Sigmoid colon (tissue), 4 donors: ENCODE measurements around the gene GNG3.
"Not testable (repeated sequence)": the region's sequence is repeated elsewhere in the genome, so short reads cannot be mapped to it uniquely, and the experiment has no call there.

ENCODE experiments used
- CTCF ChIP-seq, 4 experiments: fragments of 450-650 bp in 3 of 4; fragments of 200-600 bp in 1 of 4; IDR thresholded peaks; one replicate each; pipeline ENCODE4 v1.5.1; 2016 to 2019; ENCODE audit warnings: antibody characterized with exemption in 4 of 4, mild to moderate bottlenecking in 3 of 4, moderate library complexity in 2 of 4
- EP300 ChIP-seq, 4 donors: sonication (generic); formaldehyde crosslinking; IDR thresholded peaks; one replicate each; pipeline ENCODE4 v1.6.1; 2017; ENCODE audit warnings: antibody characterized with exemption in 4 of 4
- POLR2A ChIP-seq, 2 donors: fragments of 450-650 bp; IDR thresholded peaks; one replicate each; pipeline ENCODE4 v1.6.1; 2016; ENCODE audit warnings: antibody characterized with exemption in 2 of 2, mild to moderate bottlenecking in 2 of 2, moderate library complexity in 2 of 2
- POLR2AphosphoS5 ChIP-seq, 4 donors: sonication (generic); formaldehyde crosslinking; IDR thresholded peaks; one replicate each; pipeline ENCODE4 v1.6.1; 2017; ENCODE audit warnings: antibody characterized with exemption in 4 of 4

- not testable (repeated sequence) for TF ChIP-seq CTCF, POLR2A, EP300, POLR2AphosphoS5 (IDR thresholded peaks at IDR 0.05)
Measured at GRCh38 chr11:62703921-62704320, 3.6 kb upstream of the GNG3 start.
